ENCODE data around the gene TP53TG5. TPM values are rescaled to one million over a fixed set of nuclear protein-coding genes. Genes with fewer than 3 reads are reported as not detected.

Gene TP53TG5
- polyA plus RNA-seq, 1 donor (not counting 4 experiments of a cell fraction or from before 2014, with no cell fraction given) = not detected

GRCh38 chr20:45390931-45391330 is 12.8 kb upstream of the TP53TG5 start:
- Histone ChIP-seq H3K4me1 (ENCODE audit: control insufficient read depth, extremely low read depth, insufficient read depth, low read length) (no peaks in the 10 kb centered on the region), H3K79me2 (ENCODE audit: control insufficient read depth, insufficient read depth, low read length) (no peaks in the 10 kb centered on the region), H3K9me3 (ENCODE audit: control insufficient read depth, low read depth, low read length) (no peaks in the 10 kb centered on the region), H3K9me1 (ENCODE audit: control insufficient read depth, extremely low read depth, insufficient read depth, low read length) (no peaks in the 10 kb centered on the region), H3K27me3 (ENCODE audit: control insufficient read depth, extremely low read depth, insufficient read depth, low read length) (no peaks in the 10 kb centered on the region), H3K9ac (ENCODE audit: control insufficient read depth, extremely low read depth, insufficient read depth, low read length) (no peak overlapping the region), H3K36me3 (ENCODE audit: control insufficient read depth in 2 of 2, extremely low read depth in 1 of 2, insufficient read depth in 2 of 2, low read length in 2 of 2) (no peaks in the 10 kb centered on the region), H3K4me3 (ENCODE audit: control insufficient read depth in 2 of 3, extremely low read depth in 1 of 3, insufficient read depth in 2 of 3, low read depth in 1 of 3, low read length in 3 of 3) (no peak overlapping the region), H4K20me1 (ENCODE audit: control insufficient read depth, extremely low read depth, insufficient read depth, low read length) (no peaks in the 10 kb centered on the region), H3K4me2 (ENCODE audit: control insufficient read depth, extremely low read depth, insufficient read depth, low read depth, low read length) (no peak overlapping the region), H2AFZ (ENCODE audit: control insufficient read depth, low read length) (no peak overlapping the region), H3K27ac (ENCODE audit: control insufficient read depth, insufficient read depth, low read length) (no peak overlapping the region)
- FAIRE-seq (no peak), DNase-seq (ENCODE audit: low read depth, low spot score) (no peak)
- dilution Hi-C loops (cut with MboI; ENCODE audit: extremely low pct_ligation_motif_present, low sequenced_read_pairs) = no loop called here
- TF ChIP-seq CTCF (optimal IDR thresholded peaks at IDR 0.05 in 1 of 3, IDR thresholded peaks at IDR 0.05 in 1 of 3, conservative IDR thresholded peaks at IDR 0.05 in 1 of 3; ENCODE audit: extremely low read depth in 1 of 3, insufficient read depth in 2 of 3, low read length in 3 of 3) (no peak), EZH2 (IDR thresholded peaks at IDR 0.05; ENCODE audit: low read length) (no peak)

DNA sequence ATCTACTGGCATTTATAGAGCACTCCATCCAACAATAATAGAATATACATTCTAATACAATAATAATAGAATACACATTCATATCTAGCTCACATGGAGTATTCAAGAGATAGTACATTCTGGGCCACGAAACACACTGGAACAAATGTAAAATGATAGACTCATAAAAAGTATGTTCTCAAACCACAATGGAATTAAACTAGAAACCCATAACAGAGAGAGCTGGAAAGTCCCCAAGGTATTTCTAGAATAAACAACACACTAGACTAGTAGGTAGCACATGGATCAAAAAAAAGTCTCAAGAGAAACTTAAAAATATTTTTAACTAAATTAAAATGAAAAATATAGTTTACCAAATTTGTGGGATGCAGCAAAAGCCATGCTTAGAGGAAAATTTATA is 9.1 kb upstream of the TP53TG5 start:
- H3K27ac ChIP-seq (ENCODE audit: control insufficient read depth, insufficient read depth, low read length) = no peak overlapping the region
- H3K4me3 ChIP-seq (ENCODE audit: control insufficient read depth in 2 of 3, extremely low read depth in 1 of 3, insufficient read depth in 2 of 3, low read depth in 1 of 3, low read length in 3 of 3) = no peak overlapping the region
- no peak overlapping the region for H2AFZ ChIP-seq (ENCODE audit: control insufficient read depth, low read length)
- no peaks in the 10 kb centered on the region for H3K36me3 ChIP-seq (ENCODE audit: control insufficient read depth in 2 of 2, extremely low read depth in 1 of 2, insufficient read depth in 2 of 2, low read length in 2 of 2)
- no peaks in the 10 kb centered on the region for H3K79me2 ChIP-seq (ENCODE audit: control insufficient read depth, insufficient read depth, low read length)
- no peaks in the 10 kb centered on the region for H3K27me3 ChIP-seq (ENCODE audit: control insufficient read depth, extremely low read depth, insufficient read depth, low read length)
- TF ChIP-seq CTCF (optimal IDR thresholded peaks at IDR 0.05 in 1 of 3, IDR thresholded peaks at IDR 0.05 in 1 of 3, conservative IDR thresholded peaks at IDR 0.05 in 1 of 3; ENCODE audit: extremely low read depth in 1 of 3, insufficient read depth in 2 of 3, low read length in 3 of 3) = no peak
- TF ChIP-seq EZH2 (IDR thresholded peaks at IDR 0.05; ENCODE audit: low read length) = no peak
- H3K9me3 ChIP-seq (ENCODE audit: control insufficient read depth, low read depth, low read length) = no peaks in the 10 kb centered on the region
- dilution Hi-C loops (cut with MboI; ENCODE audit: extremely low pct_ligation_motif_present, low sequenced_read_pairs) = no loop called here
- no peaks in the 10 kb centered on the region for H3K4me1 ChIP-seq (ENCODE audit: control insufficient read depth, extremely low read depth, insufficient read depth, low read length)
- DNase-seq (ENCODE audit: low read depth, low spot score) (no peak), FAIRE-seq (no peak)
- no peaks in the 10 kb centered on the region for H3K9me1 ChIP-seq (ENCODE audit: control insufficient read depth, extremely low read depth, insufficient read depth, low read length)
- H3K9ac ChIP-seq (ENCODE audit: control insufficient read depth, extremely low read depth, insufficient read depth, low read length) = no peak overlapping the region
- no peaks in the 10 kb centered on the region for H4K20me1 ChIP-seq (ENCODE audit: control insufficient read depth, extremely low read depth, insufficient read depth, low read length)
- H3K4me2 ChIP-seq (ENCODE audit: control insufficient read depth, extremely low read depth, insufficient read depth, low read depth, low read length) = no peak overlapping the region

Data from keratinocyte (primary cell).